CD14-positive monocyte (primary cell): ENCODE results near the gene CCDC85C. TPM values are rescaled to one million over a fixed set of nuclear protein-coding genes. Genes with fewer than 3 reads are reported as not detected.

ENCODE experiments used
- DNase-seq, 3 donors: peaks; one replicate each; pipeline ENCODE4 v3.0.0-alpha.2; 2011 to 2022
- H2AFZ ChIP-seq: 2 replicates; pipeline ENCODE4 v1.6.0; 2012; ENCODE audit warnings: mild to moderate bottlenecking, low read depth, low read length, inconsistent platforms; ENCODE audit not compliant: insufficient read depth, poor library complexity, severe bottlenecking
- H3K27ac ChIP-seq, 2 donors: 1 replicate in 1 of 2; 2 replicates in 1 of 2; pipeline ENCODE4 v1.5.1; 2012 to 2013; ENCODE audit warnings: low read length in 2 of 2, control low read depth in 1 of 2, inconsistent platforms in 1 of 2, low read depth in 1 of 2, mild to moderate bottlenecking in 1 of 2
- H3K27me3 ChIP-seq, 2 donors: one replicate each; pipeline versions ENCODE4 v1.6.0 to v1.6.1; 2011 to 2013; ENCODE audit warnings: low read length in 2 of 2; ENCODE audit not compliant: control insufficient read depth in 2 of 2, insufficient read depth in 2 of 2
- H3K36me3 ChIP-seq, 2 donors: replicated peaks in 1 of 2; 1 replicate in 1 of 2; 2 replicates in 1 of 2; pipeline versions ENCODE4 v1.5.1 to v1.6.1; 2012 to 2013; ENCODE audit warnings: low read length in 2 of 2, control low read depth in 1 of 2, inconsistent platforms in 1 of 2, mild to moderate bottlenecking in 1 of 2; ENCODE audit not compliant: insufficient read depth in 2 of 2, control insufficient read depth in 1 of 2
- H3K4me1 ChIP-seq, 2 donors: 1 replicate in 1 of 2; 2 replicates in 1 of 2; pipeline versions ENCODE4 v1.5.1 to v1.6.1; 2012 to 2013; ENCODE audit warnings: low read length in 2 of 2, control low read depth in 1 of 2, inconsistent platforms in 1 of 2, mild to moderate bottlenecking in 1 of 2, moderate library complexity in 1 of 2; ENCODE audit not compliant: insufficient read depth in 2 of 2, control insufficient read depth in 1 of 2
- H3K4me2 ChIP-seq: replicated peaks from 2 replicates; pipeline ENCODE3; 2012; ENCODE audit warnings: low read length, moderate library complexity, mild to moderate bottlenecking; ENCODE audit not compliant: poor library complexity, severe bottlenecking; ENCODE audit errors: extremely low read depth
- H3K4me3 ChIP-seq, 3 experiments: fragments of 200-600 bp in 1 of 3; sonication (generic) in 1 of 3; replicated peaks in 1 of 3; 1 replicate in 2 of 3; 2 replicates in 1 of 3; pipeline ENCODE4 v1.5.1; 2011 to 2013; ENCODE audit warnings: low read length in 3 of 3, mild to moderate bottlenecking in 3 of 3, control low read depth in 2 of 3, low read depth in 2 of 3, inconsistent platforms in 1 of 3, moderate library complexity in 1 of 3
- H3K79me2 ChIP-seq: 2 replicates; pipeline ENCODE4 v1.6.0; 2012; ENCODE audit warnings: mild to moderate bottlenecking, control low read depth, inconsistent platforms, low read length, moderate library complexity; ENCODE audit not compliant: insufficient read depth
- H3K9ac ChIP-seq: 2 replicates; pipeline ENCODE4 v1.6.0; 2017; ENCODE audit warnings: low read length, mild to moderate bottlenecking; ENCODE audit not compliant: insufficient read depth, poor library complexity, severe bottlenecking
- H3K9me3 ChIP-seq, 2 donors: replicated peaks in 1 of 2; 1 replicate in 1 of 2; 2 replicates in 1 of 2; pipeline versions ENCODE4 v1.5.1 to v1.6.1; 2012 to 2013; ENCODE audit warnings: low read length in 2 of 2, control low read depth in 1 of 2; ENCODE audit not compliant: control insufficient read depth in 1 of 2, insufficient read depth in 1 of 2
- H4K20me1 ChIP-seq: 2 replicates; pipeline ENCODE4 v1.6.0; 2012; ENCODE audit warnings: mild to moderate bottlenecking, low read length, control low read depth, moderate library complexity; ENCODE audit not compliant: insufficient read depth
- H3K27ac Mint-ChIP-seq, 7 donors: one replicate each; pipeline ENCODE4 v1.8.0; 2020; ENCODE audit warnings: mild to moderate bottlenecking in 7 of 7, mixed read lengths in 7 of 7, moderate library complexity in 6 of 7, inconsistent platforms in 2 of 7
- H3K27me3 Mint-ChIP-seq, 3 donors: one replicate each; pipeline ENCODE4 v1.8.0; 2021 to 2022; ENCODE audit warnings: low read depth in 3 of 3, mild to moderate bottlenecking in 3 of 3, mixed read lengths in 3 of 3, moderate library complexity in 3 of 3, inconsistent platforms in 1 of 3
- H3K36me3 Mint-ChIP-seq, 2 donors: one replicate each; pipeline ENCODE4 v1.8.0; 2020; ENCODE audit warnings: mixed read lengths in 2 of 2, inconsistent platforms in 1 of 2, mild to moderate bottlenecking in 1 of 2
- H3K4me1 Mint-ChIP-seq: one replicate; pipeline ENCODE4 v1.8.0; 2020; ENCODE audit warnings: mild to moderate bottlenecking, mixed read lengths
- H3K4me3 Mint-ChIP-seq, 2 donors: one replicate each; pipeline ENCODE4 v1.8.0; 2020; ENCODE audit warnings: mild to moderate bottlenecking in 2 of 2, mixed read lengths in 2 of 2, moderate library complexity in 1 of 2
- H3K9me3 Mint-ChIP-seq, 7 donors: one replicate each; pipeline ENCODE4 v1.8.0; 2020 to 2022; ENCODE audit warnings: mixed read lengths in 7 of 7, mild to moderate bottlenecking in 6 of 7, moderate library complexity in 6 of 7, inconsistent platforms in 2 of 7
- CTCF ChIP-seq: fragments of 200-600 bp; IDR thresholded peaks from one replicate; pipeline ENCODE4 v1.8.0; 2022; ENCODE audit warnings: antibody characterized with exemption, mild to moderate bottlenecking
- WGBS: methylation state at CpG from one replicate; pipeline ENCODE4 v1.1.5; 2013; ENCODE audit warnings: missing lambda C conversion rate; ENCODE audit not compliant: insufficient coverage; 5-methylcytosine and 5-hydroxymethylcytosine counted together
- intact Hi-C, 2 donors: fragments of 100-400 bp; cut with micrococcal nuclease; formaldehyde crosslinking; loops; one replicate each; pipeline versions ENCODE4 v1.15.0 to v1.15.1; 2023
- polyA plus RNA-seq, 3 donors: library from polyadenylated mRNA; depleted of rRNA in 1 of 3; unstranded in 2 of 3; stranded (reverse) in 1 of 3; fragments of 300-500 nt in 2 of 3; fragments of >200 nt in 1 of 3; fragmentation: Illumina TruSeq in 2 of 3; gene quantifications; 1 replicate in 2 of 3; 2 replicates in 1 of 3; pipeline ENCODE4 v1.2.3, GENCODE V29; 2012 to 2021

The CCDC85C gene
- polyA plus RNA-seq, 3 donors: under 0.01 to 0.03 TPM; not detected in 1

- no peak for DNase-seq
- H3K4me3 Mint-ChIP-seq: no peak overlapping the region
- WGBS: 60% methylated on average over 16 of the region's 23 CpGs
- Histone ChIP-seq H3K36me3 (no peaks in the 10 kb centered on the region), H3K9ac (no peak overlapping the region), H3K4me1 (no peaks in the 10 kb centered on the region), H3K4me2 (no peak overlapping the region), H3K4me3 (no peak overlapping the region), H3K9me3 (no peaks in the 10 kb centered on the region), H3K27ac (no peak overlapping the region), H3K79me2 (no peaks in the 10 kb centered on the region), H2AFZ (no peak overlapping the region), H4K20me1 (no peaks in the 10 kb centered on the region), H3K27me3 (no peaks in the 10 kb centered on the region)
- H3K27me3 Mint-ChIP-seq: peaks cover 2 to 10% (median 9%) of the 10 kb centered on the region in 3 donors
- peaks cover 0 to 2% (median 0%) of the 10 kb centered on the region in 7 donors for H3K9me3 Mint-ChIP-seq
- no peak overlapping the region for H3K27ac Mint-ChIP-seq
- TF ChIP-seq CTCF: no peak
- no peaks in the 10 kb centered on the region for H3K36me3 Mint-ChIP-seq
- intact Hi-C loops: no loop called here
- no peaks in the 10 kb centered on the region for H3K4me1 Mint-ChIP-seq
Measured at GRCh38 chr14:99562856-99563748, 40.9 kb downstream of the CCDC85C start.

DNA sequence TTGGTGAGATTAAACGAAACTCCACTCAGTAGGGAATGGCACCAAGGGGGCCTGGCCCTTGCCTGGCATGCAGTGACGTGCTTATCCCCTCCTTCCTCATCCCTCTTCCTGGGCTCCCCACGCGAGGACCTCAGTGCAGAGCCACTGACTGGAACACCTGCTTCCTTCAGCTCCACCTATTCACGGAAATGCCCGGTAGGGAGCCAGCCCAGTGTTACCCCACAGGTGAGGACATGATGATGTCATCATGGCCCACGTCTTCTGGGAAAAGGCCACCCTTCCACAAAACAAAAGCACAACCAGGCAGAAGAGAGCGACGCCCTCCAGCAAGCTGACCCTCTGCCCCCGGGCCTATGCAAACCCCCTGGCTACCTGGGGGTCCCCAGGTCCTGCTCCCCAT lies 42.1 kb downstream of the CCDC85C start:
- Mint-ChIP-seq H3K36me3 (no peaks in the 10 kb centered on the region), H3K4me3 (no peak overlapping the region), H3K4me1 (no peaks in the 10 kb centered on the region), H3K27me3 (peaks cover 0 to 9% (median 6%) of the 10 kb centered on the region in 3 donors), H3K27ac (no peak overlapping the region), H3K9me3 (peaks cover 0 to 2% (median 0%) of the 10 kb centered on the region in 7 donors)
- DNase-seq: no peak
- Histone ChIP-seq H2AFZ (no peak overlapping the region), H3K9me3 (no peaks in the 10 kb centered on the region), H3K4me3 (no peak overlapping the region), H3K4me2 (no peak overlapping the region), H3K27ac (no peak overlapping the region), H3K9ac (no peak overlapping the region), H4K20me1 (no peaks in the 10 kb centered on the region), H3K4me1 (no peaks in the 10 kb centered on the region), H3K27me3 (no peaks in the 10 kb centered on the region), H3K36me3 (no peaks in the 10 kb centered on the region), H3K79me2 (no peaks in the 10 kb centered on the region)
- WGBS: 64% methylated on average over 10 of the region's 10 CpGs
- no peak for TF ChIP-seq CTCF
- intact Hi-C loops: no loop called here
